HG03025 (cell line): Measurements from ENCODE around the gene USP15.
"Not testable (repeated sequence)": the region's sequence is repeated elsewhere in the genome, so short reads cannot be mapped to it uniquely, and the experiment has no call there.

Source experiments
- ATAC-seq: cut with Tn5 transposase; IDR thresholded peaks from one replicate; pipeline ENCODE4 v1.9.1; 2021; ENCODE audit warnings: mild to moderate bottlenecking, moderate library complexity; ENCODE audit not compliant: unreplicated experiment, low FRiP score

USP15 gene

DNA sequence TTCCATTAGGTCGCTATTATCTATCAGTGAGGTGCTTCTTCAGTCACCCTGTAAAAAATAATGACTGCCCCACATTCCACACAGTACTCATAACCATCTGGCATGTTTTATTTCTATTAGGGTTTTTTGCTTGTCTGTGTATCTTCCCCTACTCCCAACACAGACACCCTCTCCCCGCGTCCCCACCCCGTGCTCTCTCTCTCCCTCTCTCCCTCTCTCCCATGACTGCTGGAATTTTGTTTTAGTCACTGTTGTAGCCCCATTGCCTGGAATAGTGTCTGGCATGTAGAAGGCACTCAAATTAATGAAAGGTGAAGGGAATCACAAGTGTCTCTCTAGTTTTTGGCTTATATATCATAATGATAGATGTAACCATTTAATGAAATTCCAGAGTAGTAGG is 103.3 kb downstream of the USP15 start:
- no peak for ATAC-seq

DNA sequence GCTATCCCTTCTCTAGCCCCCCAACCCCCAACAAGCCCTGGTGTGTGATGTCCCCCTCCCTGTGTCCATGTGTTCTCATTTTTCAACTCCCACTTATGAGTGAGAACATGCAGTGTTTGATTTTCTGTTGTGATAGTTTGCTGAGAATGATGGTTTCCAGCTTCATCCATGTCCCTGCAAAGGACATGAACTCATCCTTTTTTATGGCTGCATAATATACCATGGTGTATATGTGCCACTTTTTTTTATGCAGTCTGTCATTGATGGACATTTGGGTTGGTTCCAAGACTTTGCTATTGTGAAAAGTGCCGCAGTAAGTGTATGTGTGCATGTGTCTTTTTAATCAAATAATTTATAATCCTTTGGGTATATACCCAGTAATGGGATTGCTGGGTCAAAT is 104.5 kb downstream of the USP15 start:
- ATAC-seq: not testable (repeated sequence)

DNA sequence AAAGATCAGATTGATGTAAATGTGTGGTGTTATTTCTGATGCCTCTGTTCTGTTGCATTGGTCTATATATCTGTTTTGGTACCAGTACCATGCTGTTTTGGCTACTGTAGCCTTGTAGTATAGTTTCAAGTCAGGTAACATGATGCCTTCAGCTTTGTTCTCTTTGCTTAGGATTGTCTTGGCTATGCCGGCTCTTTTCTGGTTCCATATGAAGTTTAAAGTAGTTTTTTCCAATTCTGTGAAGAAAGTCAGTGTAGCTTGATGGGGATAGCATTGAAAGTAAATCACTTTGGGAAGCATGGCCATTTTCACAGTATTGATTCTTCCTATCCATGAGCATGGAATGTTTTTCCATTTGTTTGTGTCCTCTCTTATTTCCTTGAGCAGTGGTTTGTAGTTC is 105.6 kb downstream of the USP15 start:
- not testable (repeated sequence) for ATAC-seq

DNA sequence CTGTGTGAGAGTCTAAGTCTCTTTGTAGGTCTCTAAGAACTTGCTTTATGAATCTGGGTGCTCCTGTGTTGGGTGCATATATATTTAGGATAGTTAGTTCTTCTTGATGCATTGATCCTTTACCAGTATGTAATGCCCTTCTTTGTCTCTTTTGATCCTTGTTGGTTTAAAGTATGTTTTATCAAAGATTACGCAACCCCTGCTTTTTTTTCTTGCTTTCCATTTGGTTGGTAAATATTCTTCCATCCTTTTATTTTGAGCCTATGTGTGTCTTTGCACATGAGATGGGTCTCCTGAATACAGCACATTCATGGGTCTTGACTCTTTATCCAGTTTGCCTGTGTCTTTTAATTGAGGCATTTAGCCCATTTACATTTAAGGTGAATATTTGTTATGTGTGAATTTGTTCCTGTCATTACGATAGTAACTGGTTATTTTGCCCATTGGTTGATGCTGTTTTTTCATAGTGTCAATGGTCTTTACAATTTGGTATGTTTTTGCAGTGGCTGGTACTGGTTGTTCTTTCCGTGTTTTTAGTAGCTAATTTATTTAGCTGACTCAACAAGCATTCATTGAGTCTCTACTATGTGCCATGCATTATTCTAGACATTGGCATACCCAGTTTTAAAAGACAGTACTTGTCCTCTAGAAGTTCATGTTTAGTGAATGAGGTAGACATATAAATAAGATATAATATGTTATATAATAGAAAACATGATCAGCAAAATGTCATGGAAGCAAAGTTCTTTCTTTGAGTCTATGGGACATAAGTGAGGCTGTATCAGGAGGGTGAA is 108.4 kb downstream of the USP15 start:
- not testable (repeated sequence) for ATAC-seq

DNA sequence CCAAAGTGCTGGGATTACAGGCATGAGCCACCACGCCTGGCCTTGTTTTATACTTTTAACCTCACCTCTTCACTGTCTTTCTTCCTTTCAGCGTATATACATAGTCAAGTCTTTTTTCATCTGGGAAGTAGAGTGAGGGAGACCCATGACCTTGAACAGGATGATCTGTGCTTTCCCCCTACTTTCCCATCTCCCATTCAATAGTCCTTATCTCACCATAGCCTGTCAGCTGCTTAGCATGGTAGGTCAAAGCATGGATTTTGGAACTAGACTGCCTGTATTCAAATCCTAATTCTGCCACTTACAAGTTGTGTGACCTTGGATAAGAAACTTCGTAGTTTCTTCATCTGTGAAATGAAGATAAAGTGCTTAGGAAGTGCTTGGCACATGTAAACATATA is 110.0 kb downstream of the USP15 start:
- ATAC-seq: no peak

DNA sequence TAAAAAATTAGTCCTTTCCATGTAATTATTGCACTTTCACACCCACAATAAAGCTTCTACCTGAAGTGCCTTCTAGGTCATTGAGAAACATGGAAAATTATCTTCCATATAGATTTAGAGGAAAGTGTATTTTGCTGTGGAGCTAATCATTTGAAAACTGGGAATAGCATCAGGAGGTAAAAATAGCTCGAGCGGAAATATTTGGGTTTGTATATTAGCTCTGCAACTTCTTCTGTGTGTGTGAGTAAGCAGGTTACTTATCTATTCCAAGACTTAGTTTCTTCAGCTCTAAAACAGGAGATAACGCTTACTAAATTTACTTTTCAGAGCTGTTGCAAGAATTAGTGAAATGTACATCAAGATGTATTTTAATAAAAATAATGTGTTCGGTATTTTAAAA is 111.5 kb downstream of the USP15 start:
- ATAC-seq: no peak

DNA sequence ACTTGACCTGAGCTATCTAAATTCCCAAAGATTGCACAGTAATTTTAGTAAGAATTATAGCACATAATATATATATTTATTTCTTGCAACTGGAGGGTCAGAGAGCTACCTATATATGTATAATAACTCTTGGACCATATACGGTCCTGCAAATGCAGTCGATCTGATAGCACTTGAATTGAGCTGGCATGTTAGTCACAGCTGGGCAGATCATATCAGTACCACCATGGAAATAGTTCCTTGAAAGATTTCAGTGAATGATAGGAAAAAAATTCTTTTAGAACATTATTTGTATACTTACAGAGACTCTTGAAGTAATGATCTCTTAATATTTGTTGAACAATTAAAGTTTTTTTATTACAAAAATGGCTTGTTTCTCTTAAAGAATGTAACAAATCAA is 111.9 kb downstream of the USP15 start:
- no peak for ATAC-seq

DNA sequence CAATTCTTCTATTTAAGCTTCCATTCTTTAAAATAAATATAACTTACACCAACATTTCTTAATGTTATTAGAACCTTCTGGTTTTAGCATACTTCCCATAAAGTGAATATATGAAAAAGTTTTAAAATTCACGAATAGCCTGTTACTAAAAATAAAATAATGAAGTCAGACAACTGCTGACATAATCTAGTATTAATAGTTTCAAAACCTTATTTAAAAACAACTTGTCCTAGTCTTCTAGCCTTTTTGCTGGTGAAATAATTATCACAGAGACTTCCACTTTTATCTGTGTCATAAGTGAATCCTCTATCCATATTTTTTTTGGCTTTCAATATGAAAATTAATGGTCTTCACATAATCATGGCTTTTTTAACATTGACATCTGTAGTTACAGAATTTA is 112.6 kb downstream of the USP15 start:
- no peak for ATAC-seq

DNA sequence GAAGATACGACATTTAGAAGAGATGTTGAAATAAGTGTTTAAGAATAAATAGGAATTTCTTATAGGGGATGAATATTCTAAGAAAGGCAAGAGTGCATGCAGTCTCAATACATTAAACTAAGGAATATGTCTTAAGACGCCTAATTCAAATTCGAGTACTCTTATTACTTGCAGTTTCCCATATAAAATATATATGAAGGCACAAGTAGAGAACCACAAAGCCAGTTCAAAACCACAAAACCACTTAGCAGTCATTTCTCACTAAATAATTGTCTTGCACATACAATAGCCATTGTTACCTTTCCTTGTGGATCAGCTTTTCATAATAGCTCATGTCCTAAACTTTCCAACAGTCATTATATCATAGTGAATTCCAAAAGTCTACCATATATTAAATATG is 115.4 kb downstream of the USP15 start:
- no peak for ATAC-seq

DNA sequence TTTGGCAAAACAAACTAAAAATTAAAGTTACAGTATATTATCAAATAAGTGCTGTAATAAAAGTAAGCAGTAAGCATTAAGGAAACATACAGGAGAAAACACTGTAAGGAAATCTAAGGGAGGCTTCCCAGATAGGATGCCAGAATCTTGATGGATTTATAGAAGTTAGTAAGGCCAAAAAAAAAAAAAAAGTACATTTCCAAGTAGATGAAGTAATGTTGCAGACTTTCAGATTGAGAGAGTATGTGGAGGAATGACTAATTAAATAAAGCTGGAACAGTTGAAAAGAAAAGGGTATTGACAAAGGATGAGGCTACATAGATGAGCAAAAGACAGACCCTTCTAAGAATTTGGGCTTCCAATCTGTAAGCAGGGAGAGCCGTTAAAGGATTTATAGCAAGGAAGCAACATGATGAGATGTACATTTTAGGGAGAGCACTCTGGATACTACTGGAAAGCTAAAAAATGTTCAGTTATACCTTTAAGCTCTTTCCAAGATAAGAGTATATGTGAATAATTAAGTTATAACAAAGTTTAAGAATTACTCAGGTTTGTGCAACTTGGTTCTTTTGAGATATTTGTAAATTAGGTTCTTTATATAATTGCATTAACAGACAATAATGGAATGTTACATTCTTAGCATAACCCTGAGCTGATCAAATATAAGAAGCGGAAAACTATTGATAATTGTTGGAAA is 119.0 kb downstream of the USP15 start:
- no peak for ATAC-seq

DNA sequence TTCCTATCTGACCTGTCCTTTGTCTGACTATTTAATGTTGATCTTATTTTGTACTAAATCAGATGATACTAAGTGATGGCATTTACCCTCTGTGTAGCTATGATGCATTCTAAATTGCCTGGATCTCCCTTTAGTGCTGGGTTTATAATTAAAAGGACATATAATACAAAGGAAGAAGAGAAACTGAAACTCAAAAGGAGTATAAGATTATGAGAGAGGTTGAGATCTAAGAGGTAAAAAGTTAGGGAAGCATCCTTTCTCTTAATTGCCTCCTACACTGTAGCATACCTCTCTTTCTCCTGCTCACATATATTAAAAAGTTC is 119.5 kb downstream of the USP15 start:
- ATAC-seq: no peak

DNA sequence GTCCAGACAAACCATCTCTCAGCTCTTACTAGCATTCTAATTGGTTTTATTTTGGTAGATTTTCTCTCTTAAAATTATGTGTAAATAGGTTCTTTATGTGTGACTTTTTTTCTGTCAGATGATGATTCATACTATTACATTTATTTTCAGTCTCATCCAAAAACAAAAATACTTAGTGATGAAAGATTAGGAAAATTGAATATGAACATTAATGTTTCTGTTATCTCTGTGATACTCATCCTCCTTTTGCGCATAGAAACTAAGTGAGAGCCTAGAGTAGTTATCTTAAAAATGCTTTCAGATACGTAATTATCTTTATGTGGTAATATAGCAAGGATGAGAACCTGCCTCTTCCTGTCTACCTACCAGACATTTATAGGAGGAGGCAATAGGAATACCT is 122.3 kb downstream of the USP15 start:
- no peak for ATAC-seq

DNA sequence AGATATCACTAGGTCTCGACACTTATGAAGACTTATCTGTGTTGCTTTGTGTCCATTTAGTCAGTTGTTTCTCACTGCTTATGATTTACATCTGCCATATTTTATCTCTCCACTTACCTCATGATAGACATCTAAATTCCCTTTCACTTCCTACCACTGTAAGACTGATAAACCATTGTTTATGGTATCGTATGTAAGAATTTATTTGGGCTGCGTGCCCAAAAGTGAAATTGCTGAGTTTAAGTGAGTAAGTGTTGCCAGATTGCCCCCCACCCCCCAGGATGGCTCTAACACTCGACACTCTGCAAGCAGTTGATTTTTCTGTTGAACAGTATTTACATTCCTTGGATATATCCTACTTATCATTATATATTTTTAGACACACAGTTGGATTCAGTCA is 136.5 kb downstream of the USP15 start:
- ATAC-seq: no peak

DNA sequence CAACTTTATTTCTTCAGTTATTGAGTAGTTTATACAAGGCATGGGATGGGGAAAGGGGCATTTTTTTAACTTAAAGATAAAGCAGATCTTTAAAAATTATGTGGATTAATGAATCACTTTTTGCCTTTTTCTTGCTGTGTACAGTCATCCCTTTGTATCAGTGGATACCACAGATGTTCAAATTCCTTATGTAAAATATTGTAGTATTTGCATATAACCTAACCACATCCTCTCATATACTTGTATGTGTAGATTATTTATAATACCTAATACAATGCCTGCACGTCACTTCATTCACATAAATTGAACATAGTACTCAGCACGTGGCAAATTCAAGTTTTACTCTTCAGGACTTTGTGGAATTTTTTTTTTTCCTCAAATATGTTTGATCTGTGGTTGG is 139.9 kb downstream of the USP15 start:
- no peak for ATAC-seq

DNA sequence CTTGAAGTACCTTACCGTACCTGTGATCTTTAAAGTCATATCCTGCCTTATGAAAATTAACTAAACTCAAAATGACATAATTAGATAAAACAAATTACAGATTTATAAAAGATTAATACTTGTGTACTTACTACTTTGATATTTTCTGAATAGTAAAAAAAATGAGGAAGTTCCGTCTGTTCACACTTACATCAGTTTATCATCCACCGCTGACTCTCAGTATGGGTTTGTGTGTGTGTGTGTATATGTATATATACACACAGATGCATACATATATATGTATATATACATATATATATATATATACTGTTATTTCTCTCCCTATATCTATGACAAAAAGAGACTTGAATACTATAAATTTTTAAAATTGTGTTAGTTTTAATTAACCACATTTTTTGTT is 141.4 kb downstream of the USP15 start:
- ATAC-seq: no peak

DNA sequence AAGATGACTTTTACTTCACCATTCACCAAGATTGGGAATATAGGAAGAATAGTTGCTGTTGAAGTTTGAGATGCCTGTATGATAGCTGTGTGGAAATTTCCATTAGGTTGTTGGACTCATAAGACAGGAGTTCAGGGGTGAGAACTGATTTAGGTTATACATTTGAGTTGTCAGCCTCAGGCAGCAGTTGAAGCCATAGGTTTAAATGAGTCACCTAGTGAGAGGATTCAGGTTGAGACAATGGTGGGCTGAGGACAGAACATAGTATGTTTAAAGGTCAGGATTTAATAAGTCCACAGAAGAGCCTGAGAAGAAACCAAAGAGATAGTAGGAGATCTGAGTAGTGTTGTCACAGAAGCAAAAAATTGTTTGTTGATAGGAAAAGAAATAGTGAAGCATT is 142.8 kb downstream of the USP15 start:
- no peak for ATAC-seq

DNA sequence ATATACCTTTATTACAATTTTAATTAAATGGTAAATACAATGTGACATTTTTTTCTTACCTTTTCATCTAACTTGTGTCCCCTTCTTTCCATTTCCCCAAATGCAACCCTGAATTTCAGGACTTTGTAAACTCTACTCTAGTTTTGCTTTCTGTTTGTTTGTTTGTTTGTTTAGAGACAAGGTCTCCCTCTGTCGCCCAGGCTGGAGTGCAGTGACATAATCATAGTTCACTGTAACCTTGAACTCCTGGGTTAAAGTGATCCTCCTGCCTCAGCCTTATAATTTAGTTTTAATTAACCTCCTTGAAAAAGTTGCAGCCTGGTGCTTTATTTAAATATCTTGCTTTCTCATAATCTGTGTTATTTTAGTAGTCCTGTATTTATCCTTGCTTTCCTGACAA is 147.4 kb downstream of the USP15 start:
- no peak for ATAC-seq

DNA sequence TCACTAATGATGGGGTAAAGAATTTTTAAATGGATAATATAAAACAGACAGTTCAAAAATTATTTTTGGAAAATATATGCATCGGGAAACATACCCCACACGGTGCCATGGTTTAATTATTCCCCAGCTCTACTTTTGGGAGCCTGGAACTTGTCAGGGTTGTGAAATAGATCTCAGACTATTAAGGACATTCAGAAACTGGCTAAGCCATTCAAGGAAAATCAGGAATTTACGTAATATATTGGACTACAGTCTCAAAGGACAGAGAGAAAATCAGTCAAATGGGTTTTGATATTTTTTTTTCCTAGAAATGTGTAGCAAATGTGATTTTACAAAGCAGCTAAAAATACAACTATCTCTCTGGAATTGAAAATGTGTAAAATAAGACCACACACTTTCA is 148.9 kb downstream of the USP15 start:
- ATAC-seq: no peak

DNA sequence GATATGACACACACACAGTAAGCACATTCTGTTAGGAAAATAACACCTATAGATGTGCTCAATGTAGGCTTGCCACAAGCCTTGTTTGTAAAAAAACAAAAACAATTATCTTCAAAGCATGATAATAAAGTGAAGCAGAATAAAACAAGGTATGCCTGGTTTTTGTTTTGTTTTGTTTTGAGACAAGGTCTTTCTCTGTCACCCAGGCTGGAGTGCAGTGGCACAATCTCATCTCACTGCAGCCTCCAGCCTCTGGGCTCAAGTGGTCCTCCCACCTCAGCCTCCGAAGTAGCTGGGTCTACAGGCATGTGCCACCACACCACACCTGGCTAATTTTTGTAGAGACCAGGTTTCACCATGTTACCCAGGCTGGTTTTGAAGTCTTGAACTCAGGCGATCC is 154.0 kb downstream of the USP15 start:
- ATAC-seq: no peak

DNA sequence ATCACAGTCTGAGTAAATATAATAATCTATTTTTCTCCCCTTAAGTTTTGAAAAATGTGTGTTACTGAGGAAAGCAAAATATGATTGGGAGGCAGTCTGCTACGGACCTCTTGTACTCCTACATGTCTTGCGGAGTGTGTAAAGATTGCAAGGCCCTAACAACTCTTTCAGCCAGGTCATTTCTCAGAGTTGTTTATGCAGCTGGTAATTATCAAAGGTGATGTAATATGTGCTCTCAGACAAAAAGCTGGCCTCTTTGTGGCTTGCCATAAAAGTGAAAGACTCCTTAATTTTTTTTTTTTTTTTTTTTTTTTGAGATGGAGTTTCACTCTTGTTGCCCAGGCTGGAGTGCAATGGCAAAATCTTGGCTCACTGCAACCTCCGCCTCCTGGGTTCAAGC is 165.9 kb downstream of the USP15 start:
- no peak for ATAC-seq

DNA sequence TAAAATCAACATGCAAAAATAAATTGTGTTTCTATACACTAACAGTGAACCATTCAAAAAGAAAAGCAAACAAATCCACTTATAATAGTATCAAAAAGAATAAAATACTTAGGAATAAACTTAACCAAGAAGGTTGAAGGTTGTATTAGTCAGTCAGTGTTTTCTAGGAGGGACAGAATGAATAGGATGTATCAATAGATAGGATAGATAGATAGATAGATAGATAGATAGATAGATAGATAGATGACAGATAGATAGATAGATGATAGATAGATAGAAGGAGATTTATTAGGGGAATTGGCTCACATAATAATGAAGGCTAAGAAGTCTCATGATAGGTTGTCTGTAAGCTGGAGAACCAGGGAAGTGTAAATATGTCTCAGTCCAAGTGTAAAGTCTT is 169.3 kb downstream of the USP15 start:
- ATAC-seq: no peak

DNA sequence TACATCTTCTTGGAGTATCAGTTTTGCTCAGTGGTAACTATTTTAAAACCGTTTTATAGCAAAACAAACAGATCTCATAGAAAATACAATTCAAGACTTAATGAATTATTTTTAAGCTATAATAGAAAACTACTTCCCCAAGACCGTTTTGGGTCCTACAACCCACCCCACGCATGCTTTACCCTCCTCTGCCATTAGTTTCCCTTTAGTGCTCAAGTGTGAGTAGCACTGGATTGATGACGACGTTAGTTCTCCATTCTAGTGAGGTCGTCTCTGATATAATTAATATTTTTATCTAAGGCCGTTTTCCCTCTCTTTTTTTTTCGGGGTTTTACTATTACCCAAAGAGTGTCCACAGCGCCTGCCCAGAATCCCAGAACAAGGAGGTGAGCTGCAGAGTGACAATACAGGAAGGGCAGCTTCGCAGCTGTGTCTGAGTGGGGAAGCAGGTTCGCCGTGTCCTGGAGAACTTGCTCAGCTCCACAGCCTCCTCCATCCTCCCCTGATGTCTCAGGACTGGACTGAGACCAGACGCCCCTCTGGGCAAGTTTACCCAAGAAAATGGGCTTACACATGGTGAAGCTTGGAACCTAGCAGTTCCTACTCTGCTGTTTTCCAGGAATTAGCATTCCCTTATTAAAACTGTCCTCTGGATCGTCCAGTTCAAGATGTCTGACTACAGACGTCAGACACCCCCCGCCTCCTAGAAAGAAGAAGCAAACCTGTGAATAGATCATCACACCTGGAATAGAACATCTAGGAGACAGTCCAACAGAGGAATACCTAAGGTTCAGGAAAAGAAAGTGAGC is 174.5 kb downstream of the USP15 start:
- ATAC-seq: no peak
